GM19397 (cell line): ENCODE measurements around the gene BARX1.
"Not testable (repeated sequence)": the region's sequence is repeated elsewhere in the genome, so short reads cannot be mapped to it uniquely, and the experiment has no call there.

Experiments
- ATAC-seq: cut with Tn5 transposase; IDR thresholded peaks from one replicate; pipeline ENCODE4 v1.9.1; 2021; ENCODE audit warnings: mild to moderate bottlenecking, moderate library complexity; ENCODE audit not compliant: unreplicated experiment

The BARX1 gene

GRCh38 chr9:93955111-93955980 is at the start of gene BARX1:
Gene BARX1 (minus strand): TSS chr9:93955355. CDS start chr9:93955146, 209 bp downstream.
- ATAC-seq = no peak

- no peak for ATAC-seq
Observed at GRCh38 chr9:94002316-94003140, 47.4 kb upstream of the BARX1 start.

GRCh38 chr9:93996863-93997262 is 41.7 kb upstream of the BARX1 start:
- ATAC-seq = no peak

- no peak for ATAC-seq
Observed at GRCh38 chr9:93996367-93996766, 41.2 kb upstream of the BARX1 start.

- ATAC-seq = no peak
Observed at GRCh38 chr9:93994545-93994944, 39.4 kb upstream of the BARX1 start.

GRCh38 chr9:93994132-93994531 is 39.0 kb upstream of the BARX1 start:
- ATAC-seq = no peak

- ATAC-seq = no peak
Observed at GRCh38 chr9:93992830-93993229, 37.7 kb upstream of the BARX1 start.

- ATAC-seq = no peak
Observed at GRCh38 chr9:93990448-93990847, 35.3 kb upstream of the BARX1 start.

GRCh38 chr9:93988056-93988455 is 32.9 kb upstream of the BARX1 start:
- ATAC-seq = no peak

GRCh38 chr9:93984860-93985259 is 29.7 kb upstream of the BARX1 start:
- ATAC-seq = no peak

GRCh38 chr9:93983875-93984274 is 28.7 kb upstream of the BARX1 start:
- ATAC-seq = no peak

GRCh38 chr9:93979721-93980120 is 24.6 kb upstream of the BARX1 start:
- ATAC-seq = no peak

- ATAC-seq = no peak
Observed at GRCh38 chr9:93978551-93978950, 23.4 kb upstream of the BARX1 start.

GRCh38 chr9:93976973-93977372 is 21.8 kb upstream of the BARX1 start:
- no peak for ATAC-seq

- ATAC-seq = no peak
Observed at GRCh38 chr9:93976081-93976480, 20.9 kb upstream of the BARX1 start.

GRCh38 chr9:93975262-93975661 is 20.1 kb upstream of the BARX1 start:
- no peak for ATAC-seq

GRCh38 chr9:93974151-93974550 is 19.0 kb upstream of the BARX1 start:
- no peak for ATAC-seq

GRCh38 chr9:93972655-93973054 is 17.5 kb upstream of the BARX1 start:
- ATAC-seq = not testable (repeated sequence)

- no peak for ATAC-seq
Observed at GRCh38 chr9:93969328-93969661, 14.1 kb upstream of the BARX1 start.

- ATAC-seq = no peak
Observed at GRCh38 chr9:93968451-93969327, 13.5 kb upstream of the BARX1 start.
